Mesenchymal stem cell (in vitro differentiated cells and primary cell): ENCODE results near the gene MMP2.

ENCODE experiments used
- DNase-seq: peaks from one replicate; pipeline ENCODE4 v3.0.0-alpha.2; 2013
- H2AFZ ChIP-seq: one replicate; pipeline ENCODE4 v1.6.1; 2013; ENCODE audit warnings: low read depth, mild to moderate bottlenecking, control low read depth, inconsistent platforms, low read length, moderate library complexity
- H2AK5ac ChIP-seq: 2 replicates; pipeline ENCODE4 v1.6.1; 2013; ENCODE audit warnings: low read length, moderate library complexity, mild to moderate bottlenecking, inconsistent platforms; ENCODE audit not compliant: severe bottlenecking
- H2BK120ac ChIP-seq: one replicate; pipeline ENCODE4 v1.6.1; 2013; ENCODE audit warnings: low read depth, mild to moderate bottlenecking, inconsistent platforms, low read length, moderate library complexity
- H2BK12ac ChIP-seq, 2 experiments: one replicate each; pipeline ENCODE4 v1.6.1; 2013; ENCODE audit warnings: inconsistent platforms in 2 of 2, low read length in 2 of 2, mild to moderate bottlenecking in 2 of 2, moderate library complexity in 2 of 2, control low read depth in 1 of 2
- H2BK15ac ChIP-seq: one replicate; pipeline ENCODE4 v1.6.1; 2013; ENCODE audit warnings: mild to moderate bottlenecking, low read depth, inconsistent platforms; ENCODE audit not compliant: poor library complexity, severe bottlenecking
- H2BK5ac ChIP-seq: 2 replicates; pipeline ENCODE4 v1.6.1; 2013; ENCODE audit warnings: low read depth, mild to moderate bottlenecking, low read length, control low read depth, inconsistent platforms; ENCODE audit not compliant: poor library complexity, severe bottlenecking
- H3K14ac ChIP-seq, 2 experiments: one replicate each; pipeline ENCODE4 v1.6.1; 2013; ENCODE audit warnings: inconsistent platforms in 2 of 2, low read length in 2 of 2, control low read depth in 1 of 2, mild to moderate bottlenecking in 1 of 2, moderate library complexity in 1 of 2
- H3K18ac ChIP-seq, 2 experiments: one replicate each; pipeline ENCODE4 v1.6.1; 2013; ENCODE audit warnings: inconsistent platforms in 2 of 2, low read length in 2 of 2, control low read depth in 1 of 2, low read depth in 1 of 2, mild to moderate bottlenecking in 1 of 2
- H3K23ac ChIP-seq, 2 experiments: one replicate each; pipeline ENCODE4 v1.6.1; 2013; ENCODE audit warnings: inconsistent platforms in 2 of 2, low read length in 2 of 2, mild to moderate bottlenecking in 2 of 2, moderate library complexity in 2 of 2, control low read depth in 1 of 2
- H3K27ac ChIP-seq: 2 replicates; pipeline ENCODE4 v1.5.1; 2013; ENCODE audit warnings: mild to moderate bottlenecking, moderate library complexity, low read length, control low read depth, inconsistent platforms; ENCODE audit not compliant: poor library complexity, severe bottlenecking
- H3K27me3 ChIP-seq, 2 experiments: 2 replicates each; pipeline versions ENCODE4 v1.6.1 to v1.7.0; 2013; ENCODE audit warnings: low read length in 2 of 2, mild to moderate bottlenecking in 2 of 2, moderate library complexity in 2 of 2, control low read depth in 1 of 2, inconsistent platforms in 1 of 2; ENCODE audit not compliant: control insufficient read depth in 1 of 2, insufficient read depth in 1 of 2
- H3K36me3 ChIP-seq, 2 experiments: 2 replicates each; pipeline versions ENCODE4 v1.6.1 to v1.7.0; 2013; ENCODE audit warnings: low read length in 2 of 2, control low read depth in 1 of 2, inconsistent platforms in 1 of 2, low read depth in 1 of 2, mild to moderate bottlenecking in 1 of 2; ENCODE audit not compliant: insufficient read depth in 2 of 2, control insufficient read depth in 1 of 2
- H3K4ac ChIP-seq, 2 experiments: one replicate each; pipeline ENCODE4 v1.6.1; 2013; ENCODE audit warnings: inconsistent platforms in 2 of 2, low read length in 2 of 2, mild to moderate bottlenecking in 2 of 2, moderate library complexity in 2 of 2, control low read depth in 1 of 2, low read depth in 1 of 2
- H3K4me1 ChIP-seq: 2 replicates; pipeline ENCODE4 v1.6.1; 2013; ENCODE audit warnings: low read depth, low read length, control low read depth; ENCODE audit not compliant: control insufficient read depth, insufficient read depth
- H3K4me2 ChIP-seq: 2 replicates; pipeline ENCODE4 v1.6.1; 2013; ENCODE audit warnings: low read length, mild to moderate bottlenecking, inconsistent platforms; ENCODE audit not compliant: poor library complexity, severe bottlenecking
- H3K4me3 ChIP-seq, 2 experiments: 2 replicates each; pipeline versions ENCODE4 v1.5.1 to v1.7.0; 2013; ENCODE audit warnings: low read length in 2 of 2, mild to moderate bottlenecking in 2 of 2, control low read depth in 1 of 2, low read depth in 1 of 2; ENCODE audit not compliant: insufficient read depth in 1 of 2
- H3K79me1 ChIP-seq: replicated peaks from 2 replicates; pipeline ENCODE4 v1.6.1; 2013; ENCODE audit warnings: mild to moderate bottlenecking, control low read depth, low read length, inconsistent platforms; ENCODE audit not compliant: poor library complexity, severe bottlenecking
- H3K9ac ChIP-seq: 2 replicates; pipeline ENCODE4 v1.7.0; 2013; ENCODE audit warnings: mild to moderate bottlenecking, low read length, moderate library complexity
- H3K9me3 ChIP-seq: 2 replicates; pipeline ENCODE4 v1.7.0; 2013; ENCODE audit warnings: mild to moderate bottlenecking, low read length; ENCODE audit not compliant: control insufficient read depth
- H4K8ac ChIP-seq: one replicate; pipeline ENCODE4 v1.6.1; 2013; ENCODE audit warnings: inconsistent platforms, mild to moderate bottlenecking, low read length, moderate library complexity
- H4K91ac ChIP-seq: one replicate; pipeline ENCODE4 v1.6.1; 2013; ENCODE audit warnings: mild to moderate bottlenecking, low read length, inconsistent platforms
- whole genome bisulfite sequencing: methylation state at CpG from one replicate; pipeline ENCODE4 v1.1.7; 2013; ENCODE audit warnings: mixed read lengths; 5-methylcytosine and 5-hydroxymethylcytosine counted together

MMP2 gene

DNA sequence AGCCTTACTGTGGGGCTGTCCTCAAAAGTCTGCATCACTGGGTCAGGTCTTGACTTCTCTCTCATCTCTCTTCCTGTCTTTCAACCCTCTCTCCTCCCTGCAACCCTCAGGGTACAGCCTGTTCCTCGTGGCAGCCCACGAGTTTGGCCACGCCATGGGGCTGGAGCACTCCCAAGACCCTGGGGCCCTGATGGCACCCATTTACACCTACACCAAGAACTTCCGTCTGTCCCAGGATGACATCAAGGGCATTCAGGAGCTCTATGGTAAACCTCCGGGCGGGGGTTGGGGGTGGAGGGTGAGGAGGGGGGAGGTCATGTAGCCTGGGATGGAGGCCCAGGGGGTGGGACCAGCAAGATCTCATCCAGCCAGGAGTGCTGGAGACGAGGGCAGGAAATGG, 12.7 kb downstream of the MMP2 start:
- Histone ChIP-seq H3K4me2 (no peak overlapping the region), H4K91ac (no peak overlapping the region)
- WGBS, result 98% methylated on average over 6 of the region's 7 CpGs

GRCh38 chr16:55492756-55493380, 13.9 kb downstream of the MMP2 start:
- no peak overlapping the region for H4K91ac ChIP-seq
- no peak for DNase-seq
- H3K18ac ChIP-seq, result no peak overlapping the region
- H2BK120ac ChIP-seq, result no peak overlapping the region
- H4K8ac ChIP-seq, result no peak overlapping the region
- H3K4me2 ChIP-seq, result no peak overlapping the region
- no peak overlapping the region for H2BK12ac ChIP-seq
- no peak overlapping the region for H3K27ac ChIP-seq
- peak overlapping the region; percentile 75 for H3K9ac ChIP-seq
- H2BK15ac ChIP-seq, result no peak overlapping the region
- H2BK5ac ChIP-seq, result no peak overlapping the region
- WGBS, result 87% methylated on average over 10 of the region's 10 CpGs
- H3K36me3 ChIP-seq, result peaks cover 54 to 99% of the 10 kb centered on the region in 2 experiments
- H3K23ac ChIP-seq, result no peak overlapping the region
- H2AK5ac ChIP-seq, result no peak overlapping the region
- peaks cover 6% of the 10 kb centered on the region for H3K4me1 ChIP-seq
- no peak overlapping the region for H3K4ac ChIP-seq
- no peak overlapping the region for H3K4me3 ChIP-seq
- no peaks in the 10 kb centered on the region for H3K9me3 ChIP-seq
- no peak overlapping the region for H2AFZ ChIP-seq
- H3K27me3 ChIP-seq, result no peaks in the 10 kb centered on the region
- H3K14ac ChIP-seq, result no peak overlapping the region
- peaks cover 1% of the 10 kb centered on the region for H3K79me1 ChIP-seq

More for the DNA sequence above, 12.7 kb downstream of the MMP2 start:
- H2BK5ac ChIP-seq, result no peak overlapping the region
- H3K4me3 ChIP-seq, result no peak overlapping the region
- H3K27me3 ChIP-seq, result no peaks in the 10 kb centered on the region
- H2AFZ ChIP-seq, result no peak overlapping the region
- H4K8ac ChIP-seq, result no peak overlapping the region
- no peak overlapping the region for H2AK5ac ChIP-seq
- no peak overlapping the region for H3K23ac ChIP-seq
- no peak for DNase-seq
- H3K4ac ChIP-seq, result no peak overlapping the region
- no peaks in the 10 kb centered on the region for H3K9me3 ChIP-seq
- H2BK12ac ChIP-seq, result no peak overlapping the region
- H3K36me3 ChIP-seq, result peaks cover 55 to 93% of the 10 kb centered on the region in 2 experiments
- H3K79me1 ChIP-seq, result peaks cover 1% of the 10 kb centered on the region
- peak overlapping the region; percentile 99 for H3K9ac ChIP-seq
- H2BK15ac ChIP-seq, result no peak overlapping the region
- H3K18ac ChIP-seq, result no peak overlapping the region
- H3K27ac ChIP-seq, result no peak overlapping the region
- no peak overlapping the region for H2BK120ac ChIP-seq
- H3K14ac ChIP-seq, result no peak overlapping the region
- peaks cover 7% of the 10 kb centered on the region for H3K4me1 ChIP-seq

GRCh38 chr16:55494994-55495421, 16.0 kb downstream of the MMP2 start:
- H3K9me3 ChIP-seq, result no peaks in the 10 kb centered on the region
- H2BK120ac ChIP-seq, result no peak overlapping the region
- H3K4me1 ChIP-seq, result peaks cover 12% of the 10 kb centered on the region
- H4K8ac ChIP-seq, result no peak overlapping the region
- H3K4me2 ChIP-seq, result no peak overlapping the region
- no peak overlapping the region for H2BK15ac ChIP-seq
- peak; percentile 89 for DNase-seq
- no peak overlapping the region for H2AK5ac ChIP-seq
- no peak overlapping the region for H2AFZ ChIP-seq
- H2BK5ac ChIP-seq, result no peak overlapping the region
- H4K91ac ChIP-seq, result no peak overlapping the region
- H2BK12ac ChIP-seq, result no peak overlapping the region
- no peak overlapping the region for H3K23ac ChIP-seq
- H3K79me1 ChIP-seq, result peaks cover 1% of the 10 kb centered on the region
- H3K36me3 ChIP-seq, result peaks cover 40 to 99% of the 10 kb centered on the region in 2 experiments
- H3K4me3 ChIP-seq, result no peak overlapping the region
- no peaks in the 10 kb centered on the region for H3K27me3 ChIP-seq
- no peak overlapping the region for H3K4ac ChIP-seq
- H3K27ac ChIP-seq, result no peak overlapping the region
- H3K9ac ChIP-seq, result peak overlapping the region; percentile 75
- no peak overlapping the region for H3K18ac ChIP-seq
- no peak overlapping the region for H3K14ac ChIP-seq
- 45% methylated on average over 2 of the region's 3 CpGs for WGBS

GRCh38 chr16:55495616-55496289, 16.8 kb downstream of the MMP2 start:
- no peak overlapping the region for H2AFZ ChIP-seq
- H3K18ac ChIP-seq, result no peak overlapping the region
- H3K27me3 ChIP-seq, result no peaks in the 10 kb centered on the region
- H2BK15ac ChIP-seq, result peak overlapping the region; percentile 30
- H3K4me1 ChIP-seq, result peaks cover 18% of the 10 kb centered on the region
- H3K36me3 ChIP-seq, result peaks cover 32 to 99% of the 10 kb centered on the region in 2 experiments
- H3K79me1 ChIP-seq, result peaks cover 1% of the 10 kb centered on the region
- no peak for DNase-seq
- no peak overlapping the region for H3K27ac ChIP-seq
- no peak overlapping the region for H3K14ac ChIP-seq
- peak overlapping the region; percentile 75 for H3K9ac ChIP-seq
- H4K91ac ChIP-seq, result no peak overlapping the region
- H3K23ac ChIP-seq, result no peak overlapping the region
- H3K4me3 ChIP-seq, result no peak overlapping the region
- no peak overlapping the region for H3K4me2 ChIP-seq
- no peak overlapping the region for H2BK12ac ChIP-seq
- H2AK5ac ChIP-seq, result peak overlapping the region; percentile 57
- no peak overlapping the region for H2BK120ac ChIP-seq
- H3K4ac ChIP-seq, result peak overlapping the region in 1 of 2 experiments; percentile 19
- peak overlapping the region; percentile 55 for H4K8ac ChIP-seq
- no peaks in the 10 kb centered on the region for H3K9me3 ChIP-seq
- 73% methylated on average over 6 of the region's 7 CpGs for WGBS
- no peak overlapping the region for H2BK5ac ChIP-seq
